ENCODE measurements around the gene SAMD4A.

- TF ChIP-seq EZH2 (IDR thresholded peaks at IDR 0.05; ENCODE audit: insufficient read depth, poor library complexity, severe bottlenecking) = no peak
- no peak for TF ChIP-seq EZH2phosphoT487 (IDR thresholded peaks at IDR 0.05; ENCODE audit: insufficient read depth, low read depth)
Measured at GRCh38 chr14:54685286-54685845, 118.4 kb downstream of the SAMD4A start.
